Neutrophil (primary cell): ENCODE results near the gene RRP12.

Experiments used
- H3K27ac ChIP-seq: fragments of 200-600 bp; sonication (generic); 2 replicates; pipeline ENCODE4 v1.5.1; 2016; ENCODE audit warnings: mild to moderate bottlenecking, moderate library complexity
- H3K27me3 ChIP-seq: fragments of 200-600 bp; sonication (generic); 2 replicates; pipeline ENCODE4 v1.6.0; 2016; ENCODE audit warnings: mild to moderate bottlenecking
- H3K36me3 ChIP-seq: fragments of 200-600 bp; sonication (generic); 2 replicates; pipeline ENCODE4 v1.5.1; 2017
- H3K4me1 ChIP-seq, 2 experiments: fragments of 200-600 bp in 1 of 2; sonication (generic) in 1 of 2; 1 replicate in 1 of 2; 2 replicates in 1 of 2; pipeline versions ENCODE4 v1.5.1 to v1.6.1; 2013 to 2016; ENCODE audit warnings: low read depth in 1 of 2, low read length in 1 of 2, mild to moderate bottlenecking in 1 of 2, moderate library complexity in 1 of 2; ENCODE audit not compliant: control insufficient read depth in 1 of 2, insufficient read depth in 1 of 2
- H3K4me3 ChIP-seq, 2 experiments: fragments of 200-600 bp in 1 of 2; sonication (generic) in 1 of 2; 1 replicate in 1 of 2; 2 replicates in 1 of 2; pipeline ENCODE4 v1.5.1; 2013 to 2016; ENCODE audit warnings: low read depth in 1 of 2, low read length in 1 of 2, mild to moderate bottlenecking in 1 of 2, moderate library complexity in 1 of 2
- H3K9me3 ChIP-seq: fragments of 200-600 bp; sonication (generic); 2 replicates; pipeline ENCODE4 v1.5.1; 2016
- CTCF ChIP-seq: fragments of 200-600 bp; sonication (generic); IDR thresholded peaks from 2 replicates; pipeline ENCODE4 v1.5.1; 2016; ENCODE audit warnings: antibody characterized with exemption

The RRP12 gene

GRCh38 chr10:97366572-97366971 is 34.6 kb downstream of the RRP12 start:
- H3K27ac ChIP-seq = peak overlapping the region; percentile 99
- no peaks in the 10 kb centered on the region for H3K9me3 ChIP-seq
- H3K4me1 ChIP-seq = peaks cover 98 to 100% of the 10 kb centered on the region in 2 experiments
- peaks cover 44% of the 10 kb centered on the region for H3K36me3 ChIP-seq
- no peaks in the 10 kb centered on the region for H3K27me3 ChIP-seq
- H3K4me3 ChIP-seq = peak overlapping the region; percentile 41 to 59
- no peak for TF ChIP-seq CTCF

- Histone ChIP-seq H3K27me3 (no peaks in the 10 kb centered on the region), H3K27ac (peak overlapping the region; percentile 99), H3K4me1 (peaks cover 98 to 100% of the 10 kb centered on the region in 2 experiments), H3K9me3 (no peaks in the 10 kb centered on the region), H3K4me3 (peak overlapping the region; percentile 41 to 59), H3K36me3 (peaks cover 37% of the 10 kb centered on the region)
- no peak for TF ChIP-seq CTCF
These were observed 35.3 kb downstream of the RRP12 start for GRCh38 chr10:97365761-97366351.

GRCh38 chr10:97363071-97363470 is 38.1 kb downstream of the RRP12 start:
- TF ChIP-seq CTCF = no peak

GRCh38 chr10:97362310-97363033 is 38.7 kb downstream of the RRP12 start:
- Histone ChIP-seq H3K9me3 (no peaks in the 10 kb centered on the region), H3K27ac (peak overlapping the region; percentile 99), H3K4me3 (peak overlapping the region in 1 of 2 experiments; percentile 9), H3K27me3 (no peaks in the 10 kb centered on the region), H3K36me3 (peaks cover 44% of the 10 kb centered on the region), H3K4me1 (peaks cover 97 to 100% of the 10 kb centered on the region in 2 experiments)
- no peak for TF ChIP-seq CTCF

More at GRCh38 chr10:97363071-97363470, 38.1 kb downstream of the RRP12 start:
- H3K4me3 ChIP-seq = peak overlapping the region in 1 of 2 experiments; percentile 9
- no peaks in the 10 kb centered on the region for H3K27me3 ChIP-seq
- peaks cover 39% of the 10 kb centered on the region for H3K36me3 ChIP-seq
- H3K4me1 ChIP-seq = peaks cover 98 to 100% of the 10 kb centered on the region in 2 experiments
- H3K27ac ChIP-seq = peak overlapping the region; percentile 99
- no peaks in the 10 kb centered on the region for H3K9me3 ChIP-seq

GRCh38 chr10:97361537-97361901 is 39.6 kb downstream of the RRP12 start:
- peaks cover 97 to 100% of the 10 kb centered on the region in 2 experiments for H3K4me1 ChIP-seq
- no peaks in the 10 kb centered on the region for H3K9me3 ChIP-seq
- H3K27ac ChIP-seq = peak overlapping the region; percentile 100
- peaks cover 54% of the 10 kb centered on the region for H3K36me3 ChIP-seq
- no peaks in the 10 kb centered on the region for H3K27me3 ChIP-seq
- no peak for TF ChIP-seq CTCF
- no peak overlapping the region for H3K4me3 ChIP-seq
